Hepatocyte (in vitro differentiated cells): ENCODE data around the gene S100PBP. TPM values are rescaled to one million over a fixed set of nuclear protein-coding genes. Genes with fewer than 3 reads are reported as not detected.

ENCODE experiments used
- DNase-seq: peaks from one replicate; pipeline ENCODE4 v3.0.0-alpha.2; 2016; ENCODE audit warnings: low spot score
- H2AFZ ChIP-seq: fragments of 200-600 bp; sonication (generic); 2 replicates; pipeline ENCODE4 v1.6.0; 2016; ENCODE audit warnings: antibody characterized with exemption, mild to moderate bottlenecking
- H3K27ac ChIP-seq: fragments of 200-600 bp; sonication (generic); 2 replicates; pipeline ENCODE4 v1.5.1; 2016; ENCODE audit warnings: mild to moderate bottlenecking
- H3K27me3 ChIP-seq: fragments of 200-600 bp; sonication (generic); 2 replicates; pipeline ENCODE4 v1.6.1; 2016
- H3K36me3 ChIP-seq: fragments of 200-600 bp; sonication (generic); replicated peaks from 2 replicates; pipeline ENCODE4 v1.5.1; 2016; ENCODE audit warnings: low read depth; ENCODE audit not compliant: insufficient read depth
- H3K4me1 ChIP-seq: fragments of 200-600 bp; sonication (generic); 2 replicates; pipeline ENCODE4 v1.5.1; 2016; ENCODE audit warnings: mild to moderate bottlenecking, moderate library complexity; ENCODE audit not compliant: insufficient read depth
- H3K4me2 ChIP-seq: fragments of 200-600 bp; sonication (generic); 2 replicates; pipeline ENCODE4 v1.6.0; 2016
- H3K4me3 ChIP-seq: fragments of 200-600 bp; sonication (generic); 2 replicates; pipeline ENCODE4 v1.5.1; 2016; ENCODE audit warnings: mild to moderate bottlenecking
- H3K79me2 ChIP-seq: fragments of 200-600 bp; sonication (generic); 2 replicates; pipeline ENCODE4 v1.6.0; 2017; ENCODE audit warnings: mild to moderate bottlenecking
- H3K9me2 ChIP-seq: fragments of 200-600 bp; sonication (generic); replicated peaks from 2 replicates; pipeline ENCODE4 v1.6.0; 2017; ENCODE audit warnings: mild to moderate bottlenecking; ENCODE audit not compliant: insufficient read depth
- H3K9me3 ChIP-seq: fragments of 200-600 bp; sonication (generic); 2 replicates; pipeline ENCODE4 v1.5.1; 2016; ENCODE audit warnings: low read depth, mild to moderate bottlenecking
- H4K20me1 ChIP-seq: fragments of 200-600 bp; sonication (generic); 2 replicates; pipeline ENCODE4 v1.6.0; 2016; ENCODE audit warnings: mild to moderate bottlenecking; ENCODE audit not compliant: insufficient read depth, poor library complexity, severe bottlenecking
- CTCF ChIP-seq: fragments of 200-600 bp; sonication (generic); IDR thresholded peaks from 2 replicates; pipeline ENCODE4 v1.5.1; 2016; ENCODE audit warnings: antibody characterized with exemption, mild to moderate bottlenecking; ENCODE audit not compliant: poor library complexity
- EZH2 ChIP-seq: fragments of 200-600 bp; sonication (generic); IDR thresholded peaks from 2 replicates; pipeline ENCODE4 v1.6.1; 2016; ENCODE audit warnings: antibody characterized with exemption, mild to moderate bottlenecking, borderline replicate concordance
- EZH2phosphoT487 ChIP-seq: fragments of 200-600 bp; sonication (generic); IDR thresholded peaks from one replicate; pipeline ENCODE4 v1.6.1; 2018; ENCODE audit warnings: antibody characterized with exemption, mild to moderate bottlenecking, low read depth, moderate library complexity; ENCODE audit not compliant: unreplicated experiment, severe bottlenecking
- WGBS: methylation state at CpG from one replicate; pipeline ENCODE4 v1.1.6; 2016; ENCODE audit warnings: low lambda C conversion rate; ENCODE audit errors: missing lambda C conversion rate; 5-methylcytosine and 5-hydroxymethylcytosine counted together
- polyA plus RNA-seq: library from polyadenylated mRNA; unstranded; fragments of >200 nt; fragmentation: Nextera tagmentation; extraction: Ambion mirVana; gene quantifications from 2 replicates; pipeline ENCODE4 v1.2.1, GENCODE V29; 2016
- total RNA-seq: library from RNA; depleted of rRNA; stranded (reverse); fragments of >200 nt; gene quantifications from 2 replicates; pipeline ENCODE4 v1.2.3, GENCODE V29; 2014

The S100PBP gene
- total and polyA plus RNA-seq, 2 experiments from 2014 or later = 10.7 to 41.5 TPM

- no peaks in the 10 kb centered on the region for H3K9me3 ChIP-seq
- no peak overlapping the region for H2AFZ ChIP-seq
- no peak overlapping the region for H3K4me2 ChIP-seq
- TF ChIP-seq EZH2 = no peak
- TF ChIP-seq EZH2phosphoT487 = no peak
- no peak for TF ChIP-seq CTCF
- 97% methylated on average over 8 of the region's 8 CpGs for WGBS
- no peaks in the 10 kb centered on the region for H3K9me2 ChIP-seq
- no peak for DNase-seq
- peaks cover 4% of the 10 kb centered on the region for H3K4me1 ChIP-seq
- H3K79me2 ChIP-seq = no peaks in the 10 kb centered on the region
- no peaks in the 10 kb centered on the region for H4K20me1 ChIP-seq
- H3K36me3 ChIP-seq = peaks cover 4% of the 10 kb centered on the region
- no peak overlapping the region for H3K4me3 ChIP-seq
- no peak overlapping the region for H3K27ac ChIP-seq
- H3K27me3 ChIP-seq = no peaks in the 10 kb centered on the region
These were observed 37.4 kb upstream of the S100PBP start for GRCh38 chr1:32780005-32780404.

- Histone ChIP-seq H3K4me1 (peaks cover 3% of the 10 kb centered on the region), H3K9me2 (no peaks in the 10 kb centered on the region), H3K4me3 (no peak overlapping the region), H3K36me3 (peaks cover 4% of the 10 kb centered on the region), H3K79me2 (no peaks in the 10 kb centered on the region), H3K27ac (no peak overlapping the region), H3K4me2 (no peak overlapping the region), H4K20me1 (no peaks in the 10 kb centered on the region), H3K27me3 (no peaks in the 10 kb centered on the region), H2AFZ (no peak overlapping the region), H3K9me3 (no peaks in the 10 kb centered on the region)
- DNase-seq = no peak
- TF ChIP-seq EZH2phosphoT487 = no peak
- no peak for TF ChIP-seq CTCF
- no peak for TF ChIP-seq EZH2
- 82% methylated on average over 8 of the region's 8 CpGs for WGBS
These were observed 36.7 kb upstream of the S100PBP start for GRCh38 chr1:32780628-32781234.

GRCh38 chr1:32782086-32782485 lies 35.4 kb upstream of the S100PBP start:
- H3K4me1 ChIP-seq = no peaks in the 10 kb centered on the region
- H3K27me3 ChIP-seq = no peaks in the 10 kb centered on the region
- H3K9me3 ChIP-seq = no peaks in the 10 kb centered on the region
- H3K36me3 ChIP-seq = no peaks in the 10 kb centered on the region
- no peak overlapping the region for H3K27ac ChIP-seq
- TF ChIP-seq CTCF = no peak
- TF ChIP-seq EZH2phosphoT487 = no peak
- TF ChIP-seq EZH2 = no peak
- no peaks in the 10 kb centered on the region for H3K79me2 ChIP-seq
- no peak for DNase-seq
- H2AFZ ChIP-seq = no peak overlapping the region
- no peak overlapping the region for H3K4me2 ChIP-seq
- H4K20me1 ChIP-seq = no peaks in the 10 kb centered on the region
- WGBS = 95% methylated on average over 5 of the region's 5 CpGs
- H3K9me2 ChIP-seq = no peaks in the 10 kb centered on the region
- no peak overlapping the region for H3K4me3 ChIP-seq

GRCh38 chr1:32783851-32784250 lies 33.6 kb upstream of the S100PBP start:
- Histone ChIP-seq H4K20me1 (no peaks in the 10 kb centered on the region), H3K9me2 (no peaks in the 10 kb centered on the region), H3K36me3 (no peaks in the 10 kb centered on the region), H3K27me3 (no peaks in the 10 kb centered on the region), H3K79me2 (no peaks in the 10 kb centered on the region), H2AFZ (no peak overlapping the region), H3K4me2 (no peak overlapping the region), H3K4me3 (no peak overlapping the region), H3K9me3 (no peaks in the 10 kb centered on the region), H3K27ac (no peak overlapping the region), H3K4me1 (no peaks in the 10 kb centered on the region)
- DNase-seq = no peak
- 95% methylated on average over 5 of the region's 5 CpGs for WGBS
- TF ChIP-seq CTCF = no peak
- TF ChIP-seq EZH2phosphoT487 = no peak
- TF ChIP-seq EZH2 = no peak
